ENCODE results near the gene CASS4.

DNA sequence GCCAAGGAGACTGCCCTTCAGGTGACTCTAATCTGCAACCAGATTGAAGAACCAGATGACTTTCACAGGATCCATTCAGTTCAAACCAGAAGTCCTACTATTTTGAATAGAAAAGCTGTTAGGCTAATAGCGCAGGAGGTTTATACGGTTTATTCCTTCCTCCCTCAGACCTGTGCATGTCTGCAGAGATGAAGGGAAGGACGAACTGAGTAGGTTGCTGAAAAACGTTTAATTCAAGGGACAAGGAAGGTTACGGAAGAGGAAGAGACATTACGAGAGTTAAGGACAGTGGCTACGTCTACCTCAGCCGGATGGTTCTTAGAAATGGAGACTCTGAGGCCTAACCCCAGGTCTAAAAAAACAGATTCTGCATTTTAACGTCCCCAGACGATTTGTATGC lies 21.0 kb upstream of the CASS4 start:
- TF ChIP-seq, protein P1, sequence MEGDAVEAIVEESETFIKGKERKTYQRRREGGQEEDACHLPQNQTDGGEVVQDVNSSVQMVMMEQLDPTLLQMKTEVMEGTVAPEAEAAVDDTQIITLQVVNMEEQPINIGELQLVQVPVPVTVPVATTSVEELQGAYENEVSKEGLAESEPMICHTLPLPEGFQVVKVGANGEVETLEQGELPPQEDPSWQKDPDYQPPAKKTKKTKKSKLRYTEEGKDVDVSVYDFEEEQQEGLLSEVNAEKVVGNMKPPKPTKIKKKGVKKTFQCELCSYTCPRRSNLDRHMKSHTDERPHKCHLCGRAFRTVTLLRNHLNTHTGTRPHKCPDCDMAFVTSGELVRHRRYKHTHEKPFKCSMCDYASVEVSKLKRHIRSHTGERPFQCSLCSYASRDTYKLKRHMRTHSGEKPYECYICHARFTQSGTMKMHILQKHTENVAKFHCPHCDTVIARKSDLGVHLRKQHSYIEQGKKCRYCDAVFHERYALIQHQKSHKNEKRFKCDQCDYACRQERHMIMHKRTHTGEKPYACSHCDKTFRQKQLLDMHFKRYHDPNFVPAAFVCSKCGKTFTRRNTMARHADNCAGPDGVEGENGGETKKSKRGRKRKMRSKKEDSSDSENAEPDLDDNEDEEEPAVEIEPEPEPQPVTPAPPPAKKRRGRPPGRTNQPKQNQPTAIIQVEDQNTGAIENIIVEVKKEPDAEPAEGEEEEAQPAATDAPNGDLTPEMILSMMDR (conservative IDR thresholded peaks at IDR 0.05 in 1 of 2, IDR thresholded peaks at IDR 0.05 in 1 of 2; ENCODE audit: extremely low read depth in 1 of 2, insufficient read depth in 1 of 2, low read depth in 1 of 2, low read length in 2 of 2), result no peak
- TF ChIP-seq EZH2 (IDR thresholded peaks at IDR 0.05; ENCODE audit: borderline replicate concordance, low read length), result no peak

Data from mammary epithelial cell (primary cell).